Uterus (tissue), 4 donors: Measurements from ENCODE around the gene PLA2G4E. TPM values are rescaled to one million over a fixed set of nuclear protein-coding genes. Genes with fewer than 3 reads are reported as not detected.

Source experiments
- DNase-seq, 2 donors: peaks; one replicate each; pipeline ENCODE4 v3.0.0-alpha.2; 2019 to 2020
- H3K27ac ChIP-seq, 2 donors: fragments of 200-600 bp; sonication (generic); 1 replicate in 1 of 2; 2 replicates in 1 of 2; pipeline ENCODE4 v1.5.1; 2016 to 2018
- H3K27me3 ChIP-seq, 2 donors: fragments of 200-600 bp; sonication (generic); one replicate each; pipeline ENCODE4 v1.5.1; 2018 to 2019; ENCODE audit warnings: control low read depth in 1 of 2
- H3K36me3 ChIP-seq, 2 donors: fragments of 200-600 bp; sonication (generic); one replicate each; pipeline ENCODE4 v1.5.1; 2019; ENCODE audit warnings: control low read depth in 1 of 2
- H3K4me1 ChIP-seq, 2 donors: fragments of 200-600 bp; sonication (generic); one replicate each; pipeline ENCODE4 v1.5.1; 2018 to 2019; ENCODE audit warnings: control low read depth in 1 of 2
- H3K4me3 ChIP-seq, 2 donors: fragments of 200-600 bp; sonication (generic); 1 replicate in 1 of 2; 2 replicates in 1 of 2; pipeline ENCODE4 v1.5.1; 2018 to 2019; ENCODE audit warnings: mild to moderate bottlenecking in 1 of 2
- H3K9me3 ChIP-seq, 2 donors: fragments of 200-600 bp; sonication (generic); one replicate each; pipeline ENCODE4 v1.5.1; 2019; ENCODE audit warnings: control low read depth in 1 of 2
- POLR2A ChIP-seq, 2 donors: fragments of 450-650 bp; IDR thresholded peaks; one replicate each; pipeline ENCODE4 v1.6.1; 2016; ENCODE audit warnings: antibody characterized with exemption in 2 of 2, mild to moderate bottlenecking in 1 of 2, moderate library complexity in 1 of 2
- intact Hi-C: fragments of 100-400 bp; cut with DNase I; formaldehyde crosslinking; loops from one replicate; pipeline ENCODE4 v1.15.1; 2023; ENCODE audit warnings: low total_unique reads
- total RNA-seq, 4 donors: library from RNA; depleted of rRNA in 3 of 4; stranded (reverse); fragments of >200 nt in 3 of 4; gene quantifications; one replicate each; pipeline versions ENCODE4 v1.1.0 to v1.2.4, GENCODE V29; 2014 to 2023
- TF ChIP-seq, protein P1 (sequence below), 4 experiments: fragments of 200-600 bp in 2 of 4; fragments of 450-650 bp in 2 of 4; sonication (generic) in 2 of 4; IDR thresholded peaks; one replicate each; pipeline ENCODE4 v1.5.1; 2016 to 2019; ENCODE audit warnings: antibody characterized with exemption in 4 of 4, mild to moderate bottlenecking in 2 of 4, moderate library complexity in 1 of 4
- donor health status: DM: yes; HTN: yes; CAD: no.

The PLA2G4E gene
- total RNA-seq, 4 donors from 2014 or later = not detected

DNA sequence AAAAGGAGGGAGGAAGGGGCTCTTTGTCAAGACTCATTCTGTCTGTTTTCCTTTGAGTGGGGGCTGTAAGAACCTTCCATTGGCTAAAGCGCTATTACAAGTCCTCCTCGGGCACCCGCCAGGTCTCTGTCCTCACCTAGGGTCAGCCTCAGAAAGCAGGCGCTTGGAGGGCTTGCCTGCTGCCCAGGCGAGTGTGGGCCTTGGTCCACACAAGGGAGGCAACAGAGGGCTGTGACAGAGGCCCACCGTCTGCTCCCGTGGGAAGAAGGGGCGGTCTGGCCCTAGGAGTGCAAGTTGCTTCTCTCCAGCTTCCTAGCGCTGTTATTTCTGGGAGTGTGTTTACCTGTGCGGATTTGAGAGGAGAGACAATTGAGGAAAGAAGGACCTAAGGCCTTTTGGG, 24.5 kb downstream of the PLA2G4E start:
- Histone ChIP-seq H3K36me3 (no peaks in the 10 kb centered on the region), H3K9me3 (no peaks in the 10 kb centered on the region), H3K4me3 (no peak overlapping the region), H3K4me1 (no peaks in the 10 kb centered on the region), H3K27me3 (no peaks in the 10 kb centered on the region), H3K27ac (no peak overlapping the region)
- intact Hi-C loops = no loop called here
- no peak for DNase-seq
- TF ChIP-seq, protein P1, sequence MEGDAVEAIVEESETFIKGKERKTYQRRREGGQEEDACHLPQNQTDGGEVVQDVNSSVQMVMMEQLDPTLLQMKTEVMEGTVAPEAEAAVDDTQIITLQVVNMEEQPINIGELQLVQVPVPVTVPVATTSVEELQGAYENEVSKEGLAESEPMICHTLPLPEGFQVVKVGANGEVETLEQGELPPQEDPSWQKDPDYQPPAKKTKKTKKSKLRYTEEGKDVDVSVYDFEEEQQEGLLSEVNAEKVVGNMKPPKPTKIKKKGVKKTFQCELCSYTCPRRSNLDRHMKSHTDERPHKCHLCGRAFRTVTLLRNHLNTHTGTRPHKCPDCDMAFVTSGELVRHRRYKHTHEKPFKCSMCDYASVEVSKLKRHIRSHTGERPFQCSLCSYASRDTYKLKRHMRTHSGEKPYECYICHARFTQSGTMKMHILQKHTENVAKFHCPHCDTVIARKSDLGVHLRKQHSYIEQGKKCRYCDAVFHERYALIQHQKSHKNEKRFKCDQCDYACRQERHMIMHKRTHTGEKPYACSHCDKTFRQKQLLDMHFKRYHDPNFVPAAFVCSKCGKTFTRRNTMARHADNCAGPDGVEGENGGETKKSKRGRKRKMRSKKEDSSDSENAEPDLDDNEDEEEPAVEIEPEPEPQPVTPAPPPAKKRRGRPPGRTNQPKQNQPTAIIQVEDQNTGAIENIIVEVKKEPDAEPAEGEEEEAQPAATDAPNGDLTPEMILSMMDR (IDR thresholded peaks at IDR 0.05) = no peak
- TF ChIP-seq POLR2A (IDR thresholded peaks at IDR 0.05) = no peak

DNA sequence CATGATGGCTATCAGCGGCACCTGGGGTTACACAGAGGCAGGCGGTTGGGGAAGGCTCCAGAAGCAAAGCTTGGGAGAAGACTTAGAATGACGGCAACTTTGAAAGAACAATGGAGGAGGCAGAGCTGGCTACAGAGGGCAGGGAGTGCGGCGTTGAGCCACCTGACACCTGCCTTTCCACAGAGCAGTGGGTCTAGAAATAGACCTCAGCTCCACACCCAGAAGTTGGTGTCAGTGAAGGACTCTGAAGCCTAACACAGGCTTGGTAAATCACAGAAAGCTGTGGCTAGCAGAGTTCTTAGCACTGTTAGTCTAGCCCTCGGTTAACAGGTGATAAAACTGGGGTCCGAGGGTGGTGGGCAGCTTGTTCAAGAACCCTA, 25.4 kb downstream of the PLA2G4E start:
- no peak for DNase-seq
- H3K9me3 ChIP-seq = no peaks in the 10 kb centered on the region
- H3K36me3 ChIP-seq = no peaks in the 10 kb centered on the region
- no peak for TF ChIP-seq POLR2A (IDR thresholded peaks at IDR 0.05)
- TF ChIP-seq, protein P1 (IDR thresholded peaks at IDR 0.05) = no peak
- no peaks in the 10 kb centered on the region for H3K4me1 ChIP-seq
- no peak overlapping the region for H3K27ac ChIP-seq
- no peak overlapping the region for H3K4me3 ChIP-seq
- no peaks in the 10 kb centered on the region for H3K27me3 ChIP-seq
- intact Hi-C loops = no loop called here

DNA sequence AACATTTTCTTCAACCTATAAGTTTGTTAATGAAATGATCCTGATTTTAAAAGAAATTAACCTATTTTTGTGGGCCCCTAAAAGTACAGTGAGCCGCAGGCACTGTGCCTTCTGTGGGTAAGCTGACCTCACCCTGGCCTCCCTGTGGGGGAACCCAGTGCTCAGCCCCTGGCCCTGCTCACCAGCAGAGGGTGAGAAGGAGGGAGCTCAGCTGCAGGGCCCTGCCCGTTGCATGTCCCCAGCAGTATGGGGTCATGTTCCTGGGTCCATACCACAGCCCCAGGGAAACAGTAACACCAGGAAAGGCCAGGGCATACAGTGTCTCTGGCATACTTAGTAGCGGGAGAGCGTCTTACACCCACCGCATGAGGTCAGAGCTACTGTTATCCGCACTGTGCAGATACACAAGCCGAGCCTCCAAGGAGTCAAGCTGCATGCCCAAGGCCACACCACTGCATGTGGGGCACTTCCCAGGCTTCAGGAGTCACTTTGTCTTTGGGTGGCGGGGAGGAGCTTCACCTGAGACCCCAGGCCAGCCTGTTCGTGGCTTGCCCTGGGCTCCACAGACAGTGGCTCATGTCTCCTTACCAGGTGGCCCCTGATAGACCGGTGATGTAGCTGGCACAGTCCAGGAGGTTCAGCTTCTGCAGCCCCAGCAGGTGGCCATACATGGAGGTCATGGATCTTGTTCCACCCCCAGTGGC, 25.9 kb downstream of the PLA2G4E start:
- Histone ChIP-seq H3K9me3 (no peaks in the 10 kb centered on the region), H3K27ac (no peak overlapping the region), H3K4me3 (no peak overlapping the region), H3K4me1 (no peaks in the 10 kb centered on the region), H3K36me3 (no peaks in the 10 kb centered on the region), H3K27me3 (no peaks in the 10 kb centered on the region)
- no peak for DNase-seq
- TF ChIP-seq, protein P1 (IDR thresholded peaks at IDR 0.05) = no peak
- no peak for TF ChIP-seq POLR2A (IDR thresholded peaks at IDR 0.05)
- intact Hi-C loops = no loop called here

DNA sequence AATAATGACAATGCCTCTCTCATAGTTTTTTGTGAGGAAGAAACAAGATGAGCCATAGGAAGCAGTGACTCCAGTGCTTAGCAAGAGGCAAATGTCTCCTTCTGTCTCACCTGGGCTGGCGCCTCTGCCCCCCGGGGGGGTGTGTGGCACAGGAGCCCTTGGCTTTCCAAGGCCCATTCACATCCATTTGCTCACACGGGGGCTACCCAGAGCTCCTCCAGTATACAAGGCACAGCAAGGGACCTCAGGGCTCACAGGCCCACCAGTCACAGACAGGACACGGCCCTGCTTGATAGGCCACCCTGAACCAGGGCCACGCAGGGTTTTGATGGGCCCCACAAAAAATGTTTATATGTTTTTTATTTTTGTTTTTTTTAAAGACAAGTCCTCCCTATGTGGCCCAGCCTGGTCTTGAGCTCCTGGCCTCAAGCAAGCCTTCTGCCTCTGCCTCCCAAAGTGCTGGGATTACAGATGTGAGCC, 26.6 kb downstream of the PLA2G4E start:
- H3K4me1 ChIP-seq = no peaks in the 10 kb centered on the region
- H3K4me3 ChIP-seq = no peak overlapping the region
- no peak overlapping the region for H3K27ac ChIP-seq
- H3K27me3 ChIP-seq = no peaks in the 10 kb centered on the region
- intact Hi-C loops = no loop called here
- no peak for DNase-seq
- no peak for TF ChIP-seq POLR2A (IDR thresholded peaks at IDR 0.05)
- TF ChIP-seq, protein P1 (IDR thresholded peaks at IDR 0.05) = no peak
- no peaks in the 10 kb centered on the region for H3K36me3 ChIP-seq
- no peaks in the 10 kb centered on the region for H3K9me3 ChIP-seq

DNA sequence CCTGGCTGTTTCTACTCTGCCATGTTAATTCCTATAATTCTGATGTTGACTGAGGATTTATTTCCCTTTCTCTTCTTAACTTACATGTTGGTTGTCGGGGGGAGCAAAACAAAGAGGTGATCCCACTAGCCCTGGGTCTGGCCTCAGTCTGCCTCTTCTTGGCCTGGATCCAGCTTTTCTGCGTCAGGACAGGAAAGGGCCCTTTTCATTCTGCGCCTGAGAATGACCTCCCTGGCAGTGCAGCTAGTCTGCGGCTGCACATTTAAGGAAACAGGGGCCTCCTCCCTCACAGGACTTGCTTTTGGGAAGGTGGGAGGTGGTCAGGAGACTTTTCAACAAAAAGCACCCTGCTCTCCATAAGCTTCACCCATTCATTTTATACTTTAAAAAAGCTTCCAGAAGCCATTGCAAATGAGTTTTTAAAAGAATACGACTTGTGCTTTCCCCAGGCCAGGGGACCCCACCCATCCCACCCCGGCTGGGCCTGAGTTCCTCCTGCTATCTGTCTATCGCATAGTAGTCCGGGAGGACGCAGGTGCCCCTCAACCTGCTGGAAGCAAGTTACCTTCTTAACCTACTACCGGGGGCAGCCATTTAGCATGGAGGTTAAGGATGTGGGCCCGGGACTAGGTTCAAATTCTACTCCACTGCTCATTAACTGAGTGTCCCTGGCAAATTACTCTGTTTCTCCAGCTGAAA, 27.2 kb downstream of the PLA2G4E start:
- no peaks in the 10 kb centered on the region for H3K4me1 ChIP-seq
- H3K27ac ChIP-seq = no peak overlapping the region
- H3K27me3 ChIP-seq = no peaks in the 10 kb centered on the region
- H3K9me3 ChIP-seq = no peaks in the 10 kb centered on the region
- no peaks in the 10 kb centered on the region for H3K36me3 ChIP-seq
- intact Hi-C loops = no loop called here
- no peak for TF ChIP-seq POLR2A (IDR thresholded peaks at IDR 0.05)
- TF ChIP-seq, protein P1 (IDR thresholded peaks at IDR 0.05) = no peak
- no peak for DNase-seq
- H3K4me3 ChIP-seq = no peak overlapping the region
